AG10803 (cell line): ENCODE data around the gene ANXA4.
A peak's percentile ranks its signal among the peaks of the same experiment; 100 is the strongest.
"Not testable (repeated sequence)": the region's sequence is repeated elsewhere in the genome, so short reads cannot be mapped to it uniquely, and the experiment has no call there.

Experiments used
- DNase-seq: peaks from one replicate; pipeline ENCODE4 v3.0.0; 2010; ENCODE audit warnings: low read depth
- H3K4me3 ChIP-seq: 2 replicates; pipeline ENCODE4 v1.5.1; 2011; ENCODE audit warnings: mild to moderate bottlenecking, low read length, control low read depth
- TF ChIP-seq, protein P1 (sequence below): conservative IDR thresholded peaks from 2 replicates; pipeline ENCODE4 v1.5.1; 2011; ENCODE audit warnings: mild to moderate bottlenecking, low read length, control low read depth, inconsistent platforms

The ANXA4 gene

GRCh38 chr2:69731147-69731970 lies 10.6 kb upstream of the ANXA4 start:
- TF ChIP-seq, protein P1, sequence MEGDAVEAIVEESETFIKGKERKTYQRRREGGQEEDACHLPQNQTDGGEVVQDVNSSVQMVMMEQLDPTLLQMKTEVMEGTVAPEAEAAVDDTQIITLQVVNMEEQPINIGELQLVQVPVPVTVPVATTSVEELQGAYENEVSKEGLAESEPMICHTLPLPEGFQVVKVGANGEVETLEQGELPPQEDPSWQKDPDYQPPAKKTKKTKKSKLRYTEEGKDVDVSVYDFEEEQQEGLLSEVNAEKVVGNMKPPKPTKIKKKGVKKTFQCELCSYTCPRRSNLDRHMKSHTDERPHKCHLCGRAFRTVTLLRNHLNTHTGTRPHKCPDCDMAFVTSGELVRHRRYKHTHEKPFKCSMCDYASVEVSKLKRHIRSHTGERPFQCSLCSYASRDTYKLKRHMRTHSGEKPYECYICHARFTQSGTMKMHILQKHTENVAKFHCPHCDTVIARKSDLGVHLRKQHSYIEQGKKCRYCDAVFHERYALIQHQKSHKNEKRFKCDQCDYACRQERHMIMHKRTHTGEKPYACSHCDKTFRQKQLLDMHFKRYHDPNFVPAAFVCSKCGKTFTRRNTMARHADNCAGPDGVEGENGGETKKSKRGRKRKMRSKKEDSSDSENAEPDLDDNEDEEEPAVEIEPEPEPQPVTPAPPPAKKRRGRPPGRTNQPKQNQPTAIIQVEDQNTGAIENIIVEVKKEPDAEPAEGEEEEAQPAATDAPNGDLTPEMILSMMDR = no peak
- no peak overlapping the region for H3K4me3 ChIP-seq
- DNase-seq = no peak

GRCh38 chr2:69733342-69734034 lies 8.4 kb upstream of the ANXA4 start:
- DNase-seq = no peak
- no peak overlapping the region for H3K4me3 ChIP-seq
- TF ChIP-seq, protein P1 = no peak

DNA sequence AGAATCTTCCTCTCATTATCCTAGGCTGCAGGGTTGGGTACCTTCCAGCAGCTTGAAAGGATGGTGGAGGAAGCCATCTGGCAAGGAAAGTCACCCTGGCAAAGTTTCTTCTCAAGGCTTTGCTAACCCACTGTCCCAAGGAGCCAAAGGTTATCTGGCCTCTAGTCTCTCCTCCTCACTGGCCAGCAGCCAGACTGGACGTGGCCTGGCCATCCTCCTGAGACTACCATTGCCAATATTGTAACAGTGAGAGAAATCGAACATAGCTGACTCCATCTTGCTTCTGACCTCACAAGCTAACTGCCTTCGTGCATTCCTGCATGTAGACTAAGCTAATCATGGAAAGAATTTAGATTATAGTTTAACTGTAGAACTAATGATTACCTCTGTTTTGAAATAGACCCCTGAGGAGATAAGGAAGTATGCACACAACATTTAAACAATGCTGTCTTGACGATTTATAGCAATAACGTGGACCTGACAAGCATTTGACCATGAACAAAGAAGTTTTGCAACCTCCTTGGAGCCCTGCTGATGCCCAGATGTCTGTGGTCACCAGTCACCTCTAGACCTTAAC lies 7.8 kb upstream of the ANXA4 start:
- peak; percentile 56 for DNase-seq
- TF ChIP-seq, protein P1 = no peak
- H3K4me3 ChIP-seq = no peak overlapping the region

DNA sequence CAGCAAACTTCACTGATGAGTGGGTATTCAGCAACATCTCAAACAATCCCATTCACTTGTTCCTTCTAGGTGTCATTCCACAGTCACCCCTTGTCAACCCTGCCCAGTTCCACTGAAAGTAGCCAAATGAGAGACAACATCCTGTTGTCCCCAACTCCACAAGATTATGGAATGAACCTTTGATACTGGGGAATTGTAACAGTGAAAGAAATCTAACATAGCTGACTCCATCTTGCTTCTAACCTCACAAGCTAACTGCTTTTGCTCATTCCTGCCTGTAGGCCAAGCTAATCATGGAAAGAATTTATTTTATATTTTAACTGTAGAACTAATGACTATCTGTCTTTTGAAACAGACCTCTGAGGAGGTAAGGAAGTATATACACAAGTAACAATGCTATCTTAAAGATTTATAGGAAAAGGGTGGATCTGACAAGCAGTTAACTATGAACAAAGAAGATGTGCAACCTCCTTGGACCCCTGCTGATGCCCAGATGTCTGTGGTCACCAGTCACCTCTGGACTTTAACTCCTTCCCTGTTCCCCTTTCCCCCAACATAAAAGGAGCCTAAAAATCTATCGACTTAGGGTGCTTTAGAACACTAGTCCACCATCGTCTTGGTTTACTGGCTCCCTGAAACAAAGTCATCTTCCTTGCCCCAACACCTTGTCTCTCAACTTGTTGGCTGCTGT lies 6.9 kb upstream of the ANXA4 start:
- H3K4me3 ChIP-seq = no peak overlapping the region
- no peak for DNase-seq
- TF ChIP-seq, protein P1 = no peak; the same call in 1 of the 2 replicates

DNA sequence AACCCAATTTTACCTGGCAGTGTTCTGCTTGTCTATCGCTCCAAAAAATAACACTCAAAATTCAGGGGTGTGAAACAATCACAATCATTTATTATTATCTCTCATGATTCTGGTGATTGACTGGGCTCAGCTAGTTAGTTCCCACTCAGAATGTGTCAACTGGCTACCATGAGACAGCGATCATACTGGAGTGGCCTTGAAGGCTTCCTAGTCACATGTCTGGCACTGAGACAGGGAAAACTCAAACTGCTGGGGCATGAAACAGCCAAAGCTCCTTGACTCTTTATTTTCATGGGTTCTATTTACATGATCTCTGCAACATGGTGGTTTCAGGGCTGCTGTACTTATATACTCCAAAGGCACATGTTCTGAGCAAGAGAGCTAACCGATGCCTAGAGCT lies 6.2 kb upstream of the ANXA4 start:
- TF ChIP-seq, protein P1 = no peak
- no peak for DNase-seq
- H3K4me3 ChIP-seq = no peak overlapping the region

DNA sequence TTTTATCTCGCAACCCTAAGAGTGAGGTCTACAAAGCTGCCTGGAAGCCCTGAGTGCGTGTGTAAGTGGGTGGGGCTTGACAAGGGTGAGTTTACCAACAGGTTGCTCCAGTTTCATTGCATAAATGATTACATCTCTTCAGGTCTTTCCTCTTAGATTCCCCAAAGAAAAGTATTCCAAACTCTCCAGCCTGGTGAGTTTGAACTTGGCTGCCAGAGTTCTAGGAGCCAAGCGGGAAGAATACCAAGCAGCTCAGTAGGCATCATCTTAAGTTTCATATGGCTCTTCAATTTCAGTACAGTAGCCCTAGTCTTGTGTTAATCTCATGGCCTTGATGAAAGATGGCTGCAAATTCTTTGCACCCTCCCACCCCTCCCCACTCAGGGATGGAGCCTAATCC lies 3.8 kb upstream of the ANXA4 start:
- not testable (repeated sequence) for H3K4me3 ChIP-seq, DNase-seq

GRCh38 chr2:69740502-69740951 lies 1.4 kb upstream of the ANXA4 start:
- DNase-seq = peak; percentile 18
- H3K4me3 ChIP-seq = peak overlapping the region; percentile 78
- TF ChIP-seq, protein P1 = no peak
